ENCODE measurements around the gene HEMK1. TPM values are rescaled to one million over a fixed set of nuclear protein-coding genes. Genes with fewer than 3 reads are reported as not detected.

HEMK1 gene
- total RNA-seq, 1 donor from 2014 or later = 10.9 TPM

DNA sequence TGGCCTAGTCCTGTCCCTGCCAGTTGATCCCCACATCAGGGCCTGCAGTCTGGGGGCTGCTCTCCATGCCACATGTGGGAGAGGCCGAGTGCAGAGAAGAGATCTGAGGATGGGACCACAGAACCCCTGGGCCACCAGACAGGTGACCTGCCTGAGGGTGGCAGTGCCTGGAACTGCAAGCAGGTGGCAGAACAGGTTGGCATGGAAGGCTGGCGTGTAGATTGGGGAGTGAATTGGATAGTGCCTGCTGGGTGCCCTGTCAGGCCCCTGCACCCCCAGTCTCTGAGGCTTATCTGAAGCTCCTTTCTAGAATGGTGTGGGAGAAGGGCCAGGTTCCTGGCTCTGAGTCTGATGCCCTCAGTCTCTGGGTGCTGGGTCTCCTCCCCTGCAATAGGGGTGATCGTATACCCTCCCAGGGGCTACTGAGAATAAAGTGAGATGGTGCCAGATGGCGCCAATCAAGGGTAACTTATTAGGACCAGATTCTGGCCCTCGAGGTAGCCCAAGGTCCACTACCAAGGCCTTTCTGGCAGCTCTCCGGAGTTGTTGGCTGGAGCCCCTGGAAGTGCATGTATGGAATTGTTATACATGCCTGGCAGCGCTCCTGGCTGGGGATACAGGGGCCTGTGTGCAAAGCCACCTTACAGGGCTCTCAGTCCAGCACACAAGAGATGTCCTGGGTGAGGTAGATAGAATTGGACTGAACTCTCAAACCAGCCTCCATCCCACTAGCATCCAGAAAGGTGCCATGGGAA lies 17.5 kb upstream of the HEMK1 start:
- Mint-ChIP-seq H3K27me3 (ENCODE audit: unreplicated experiment) (peaks cover 6% of the 10 kb centered on the region), H3K4me3 (ENCODE audit: unreplicated experiment) (no peak overlapping the region), H3K27ac (ENCODE audit: unreplicated experiment) (no peak overlapping the region), H3K36me3 (ENCODE audit: low read depth, unreplicated experiment) (no peaks in the 10 kb centered on the region), H3K4me1 (ENCODE audit: unreplicated experiment) (no peaks in the 10 kb centered on the region), H3K9me3 (ENCODE audit: unreplicated experiment) (no peaks in the 10 kb centered on the region)
- DNase-seq (ENCODE audit: low spot score) = no peak
- no peak for TF ChIP-seq CTCF (IDR thresholded peaks at IDR 0.05; ENCODE audit: unreplicated experiment)

- no peak overlapping the region for H3K27ac Mint-ChIP-seq (ENCODE audit: unreplicated experiment)
Measured at GRCh38 chr3:50552598-50552997, 16.7 kb upstream of the HEMK1 start.

GRCh38 chr3:50554553-50554952 lies 14.8 kb upstream of the HEMK1 start:
- DNase-seq (ENCODE audit: low spot score) = no peak
- Mint-ChIP-seq H3K4me1 (ENCODE audit: unreplicated experiment) (no peaks in the 10 kb centered on the region), H3K27me3 (ENCODE audit: unreplicated experiment) (peaks cover 8% of the 10 kb centered on the region), H3K4me3 (ENCODE audit: unreplicated experiment) (no peak overlapping the region), H3K27ac (ENCODE audit: unreplicated experiment) (no peak overlapping the region), H3K9me3 (ENCODE audit: unreplicated experiment) (no peaks in the 10 kb centered on the region), H3K36me3 (ENCODE audit: low read depth, unreplicated experiment) (no peaks in the 10 kb centered on the region)
- TF ChIP-seq CTCF (IDR thresholded peaks at IDR 0.05; ENCODE audit: unreplicated experiment) = no peak

More at GRCh38 chr3:50552598-50552997, 16.7 kb upstream of the HEMK1 start:
- Mint-ChIP-seq H3K36me3 (ENCODE audit: low read depth, unreplicated experiment) (no peaks in the 10 kb centered on the region), H3K27me3 (ENCODE audit: unreplicated experiment) (peaks cover 6% of the 10 kb centered on the region), H3K9me3 (ENCODE audit: unreplicated experiment) (no peaks in the 10 kb centered on the region), H3K4me1 (ENCODE audit: unreplicated experiment) (no peaks in the 10 kb centered on the region), H3K4me3 (ENCODE audit: unreplicated experiment) (no peak overlapping the region)
- DNase-seq (ENCODE audit: low spot score) = no peak
- TF ChIP-seq CTCF (IDR thresholded peaks at IDR 0.05; ENCODE audit: unreplicated experiment) = no peak

GRCh38 chr3:50557106-50557505 lies 12.2 kb upstream of the HEMK1 start:
- Mint-ChIP-seq H3K9me3 (ENCODE audit: unreplicated experiment) (no peaks in the 10 kb centered on the region), H3K27ac (ENCODE audit: unreplicated experiment) (no peak overlapping the region), H3K4me1 (ENCODE audit: unreplicated experiment) (no peaks in the 10 kb centered on the region), H3K4me3 (ENCODE audit: unreplicated experiment) (no peak overlapping the region), H3K27me3 (ENCODE audit: unreplicated experiment) (peaks cover 10% of the 10 kb centered on the region), H3K36me3 (ENCODE audit: low read depth, unreplicated experiment) (no peaks in the 10 kb centered on the region)
- no peak for DNase-seq (ENCODE audit: low spot score)
- TF ChIP-seq CTCF (IDR thresholded peaks at IDR 0.05; ENCODE audit: unreplicated experiment) = no peak

- no peak for DNase-seq (ENCODE audit: low spot score)
Measured at GRCh38 chr3:50557915-50558314, 11.4 kb upstream of the HEMK1 start.

More at GRCh38 chr3:50557915-50558314, 11.4 kb upstream of the HEMK1 start:
- H3K9me3 Mint-ChIP-seq (ENCODE audit: unreplicated experiment) = no peaks in the 10 kb centered on the region
- H3K27me3 Mint-ChIP-seq (ENCODE audit: unreplicated experiment) = peaks cover 10% of the 10 kb centered on the region
- no peak overlapping the region for H3K27ac Mint-ChIP-seq (ENCODE audit: unreplicated experiment)
- H3K36me3 Mint-ChIP-seq (ENCODE audit: low read depth, unreplicated experiment) = no peaks in the 10 kb centered on the region
- no peak overlapping the region for H3K4me3 Mint-ChIP-seq (ENCODE audit: unreplicated experiment)
- H3K4me1 Mint-ChIP-seq (ENCODE audit: unreplicated experiment) = no peaks in the 10 kb centered on the region
- no peak for TF ChIP-seq CTCF (IDR thresholded peaks at IDR 0.05; ENCODE audit: unreplicated experiment)

Data from endothelial cell (in vitro differentiated cells).